HG03565 (cell line): ENCODE data around the gene RBM41.
"Not testable (repeated sequence)": the region's sequence is repeated elsewhere in the genome, so short reads cannot be mapped to it uniquely, and the experiment has no call there.

Source experiments
- ATAC-seq: cut with Tn5 transposase; IDR thresholded peaks from one replicate; pipeline ENCODE4 v1.9.1; 2021; ENCODE audit warnings: mild to moderate bottlenecking, moderate library complexity; ENCODE audit not compliant: unreplicated experiment

The RBM41 gene

DNA sequence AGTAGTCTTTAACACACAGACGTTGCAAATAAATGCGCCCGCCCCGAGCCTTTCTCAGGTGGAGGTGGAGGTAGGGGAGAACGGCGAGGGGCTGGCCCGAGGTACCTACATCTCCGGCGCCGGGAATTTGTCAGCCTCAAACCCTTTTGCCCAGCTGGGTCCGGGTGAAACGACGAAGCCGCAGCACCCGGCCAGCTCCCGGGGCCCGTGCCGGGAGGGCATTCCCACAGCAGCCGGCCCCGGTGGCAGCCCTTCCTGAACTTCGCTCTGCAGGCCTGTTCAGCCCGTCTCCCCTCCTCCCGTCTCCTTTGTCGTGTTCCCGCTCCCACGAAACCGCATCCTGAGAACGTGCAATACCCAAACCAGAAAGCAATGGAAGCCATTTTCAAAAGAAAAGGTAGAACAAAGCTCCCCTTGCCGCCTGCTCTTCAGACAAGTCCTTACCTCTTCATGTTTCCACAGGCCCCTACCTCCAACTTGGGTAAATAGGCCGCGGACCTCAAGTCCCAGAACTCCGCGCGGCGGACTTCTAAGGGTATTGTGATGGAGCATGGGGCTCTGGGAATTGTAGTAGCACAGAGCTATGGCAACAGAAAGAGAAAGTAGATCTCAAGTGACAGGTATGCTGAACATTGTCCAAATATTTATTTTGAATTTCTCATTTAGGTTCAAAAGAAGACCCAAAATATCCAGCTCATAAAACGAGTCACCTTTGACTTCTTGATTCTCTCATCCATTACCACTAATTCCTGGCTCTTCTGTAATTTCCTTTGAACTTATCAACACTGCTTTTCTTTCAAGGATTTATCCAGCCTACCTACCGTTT, at the start of gene RBM41:
Gene RBM41 (minus strand): TSS at position 501 of the 826 bp plus-strand sequence. CDS start 49 bp downstream, at position 452.
- peak; percentile 99 for ATAC-seq

GRCh38 chrX:107168257-107168656, 49.6 kb upstream of the RBM41 start:
- no peak for ATAC-seq

DNA sequence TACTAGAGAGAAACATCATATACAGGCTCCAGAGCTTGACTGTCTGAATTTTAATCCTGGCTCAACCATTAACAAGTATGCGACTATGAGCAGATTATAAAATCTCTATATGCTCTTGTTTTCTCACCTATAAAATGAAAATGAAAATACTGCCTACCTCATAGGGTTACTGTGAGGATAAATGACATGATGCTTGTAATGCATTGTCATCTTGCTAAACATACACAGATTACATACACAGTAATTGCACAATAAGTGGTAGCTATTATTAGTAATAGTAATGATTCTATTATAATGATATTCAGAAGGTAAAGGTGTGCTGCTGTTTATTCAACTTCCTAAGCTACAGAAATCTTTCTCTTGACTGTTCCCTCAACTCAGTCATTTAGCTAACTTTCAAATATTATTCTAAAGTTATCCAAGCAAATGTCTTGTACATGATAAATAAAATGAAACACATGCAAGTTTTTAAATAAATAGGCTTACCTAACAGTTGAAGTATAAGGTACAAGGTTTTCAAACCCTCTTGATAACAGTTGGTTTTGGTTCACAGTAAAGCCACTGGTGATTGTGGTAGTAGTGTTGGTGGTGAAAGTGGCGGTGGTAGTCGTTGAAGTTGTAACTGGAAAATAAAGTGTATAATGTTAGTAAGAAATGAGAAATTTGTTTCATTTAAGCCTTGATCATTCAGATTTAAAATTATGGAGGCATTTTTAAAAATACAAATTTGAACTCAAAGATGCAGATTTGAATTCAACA, 48.7 kb upstream of the RBM41 start:
- ATAC-seq, result no peak

- ATAC-seq, result not testable (repeated sequence)
Observed at GRCh38 chrX:107157618-107158017, 39.0 kb upstream of the RBM41 start.

- ATAC-seq, result not testable (repeated sequence)
Observed at GRCh38 chrX:107155621-107156430, 37.2 kb upstream of the RBM41 start.

GRCh38 chrX:107154787-107155620, 36.4 kb upstream of the RBM41 start:
- no peak for ATAC-seq

DNA sequence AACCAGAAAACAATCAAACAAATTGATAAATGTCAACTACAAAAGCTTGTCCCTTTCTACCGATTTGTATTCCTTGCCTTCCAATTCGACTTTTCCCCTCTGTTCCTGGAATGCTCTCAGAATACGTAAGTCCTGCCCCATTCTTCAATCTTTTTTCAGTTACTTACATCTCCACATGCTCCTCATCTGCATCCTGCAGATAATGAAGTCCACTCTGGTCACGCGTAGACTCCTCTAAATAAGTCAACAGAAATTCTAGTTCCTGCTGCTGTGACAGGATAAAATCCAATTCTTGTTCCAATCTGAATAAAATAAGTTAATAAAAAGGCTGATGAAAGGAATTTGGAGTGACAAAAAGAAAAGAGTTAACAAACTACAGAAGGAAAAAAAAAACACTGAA, 34.4 kb upstream of the RBM41 start:
- ATAC-seq, result no peak

- ATAC-seq, result no peak
Observed at GRCh38 chrX:107146670-107147069, 28.0 kb upstream of the RBM41 start.

DNA sequence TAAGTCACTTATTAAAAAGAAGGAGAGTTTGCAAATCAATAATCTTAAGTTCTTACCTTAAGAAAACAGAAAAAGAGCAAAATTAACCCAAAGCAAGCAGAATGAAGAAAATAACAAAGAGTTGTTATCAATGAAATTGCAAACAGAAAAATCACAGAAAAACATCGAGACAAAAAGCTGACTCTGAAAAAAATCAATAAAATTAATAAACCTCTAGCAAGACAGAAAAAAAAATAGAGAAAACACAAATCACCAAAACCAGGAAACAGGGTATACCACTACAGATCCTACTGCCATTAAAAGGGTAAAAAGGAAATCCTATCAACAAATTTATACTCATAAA, 17.3 kb upstream of the RBM41 start:
- no peak for ATAC-seq

DNA sequence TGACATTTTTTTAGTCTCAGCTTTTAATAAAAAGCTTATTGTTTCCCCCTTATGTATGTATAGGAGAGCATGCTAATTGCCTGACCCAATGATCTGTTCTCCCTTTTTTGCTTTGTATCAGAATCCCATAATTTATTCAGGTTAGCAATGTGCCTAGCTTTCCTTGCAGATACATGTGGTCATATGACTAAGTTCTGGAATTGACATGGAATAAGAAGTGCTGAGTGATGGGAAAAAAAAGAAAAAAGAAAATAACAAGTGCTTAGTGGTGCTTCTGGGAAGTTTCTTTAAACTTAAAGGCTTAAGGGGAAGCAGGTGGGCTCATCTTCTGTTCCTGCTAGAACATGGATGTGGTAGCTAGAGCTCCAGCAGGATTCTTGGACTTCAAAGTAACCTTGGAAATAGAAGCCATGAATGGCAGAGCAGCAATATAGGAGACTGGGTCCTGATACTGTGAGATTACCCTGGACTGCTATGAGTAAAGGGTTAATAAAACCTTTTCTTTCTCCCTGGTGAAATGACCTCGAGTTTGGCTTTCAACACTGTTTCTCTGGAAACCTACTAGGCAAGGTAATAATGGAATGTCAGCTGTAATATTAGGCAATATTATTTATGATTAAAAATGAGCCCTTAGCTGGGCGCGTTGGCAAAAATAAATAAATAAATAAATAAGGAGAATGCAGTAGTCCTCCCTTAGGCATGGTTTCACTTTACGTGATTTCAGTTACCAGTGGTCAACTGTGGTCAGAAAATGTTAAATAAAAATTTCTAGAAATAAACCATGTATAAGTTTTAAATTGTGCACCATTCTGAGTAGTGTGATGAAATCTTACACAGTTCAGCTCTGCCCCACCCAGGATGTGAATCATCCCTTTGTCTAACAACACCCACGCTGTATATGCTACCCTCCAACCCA, 16.7 kb upstream of the RBM41 start:
- no peak for ATAC-seq

DNA sequence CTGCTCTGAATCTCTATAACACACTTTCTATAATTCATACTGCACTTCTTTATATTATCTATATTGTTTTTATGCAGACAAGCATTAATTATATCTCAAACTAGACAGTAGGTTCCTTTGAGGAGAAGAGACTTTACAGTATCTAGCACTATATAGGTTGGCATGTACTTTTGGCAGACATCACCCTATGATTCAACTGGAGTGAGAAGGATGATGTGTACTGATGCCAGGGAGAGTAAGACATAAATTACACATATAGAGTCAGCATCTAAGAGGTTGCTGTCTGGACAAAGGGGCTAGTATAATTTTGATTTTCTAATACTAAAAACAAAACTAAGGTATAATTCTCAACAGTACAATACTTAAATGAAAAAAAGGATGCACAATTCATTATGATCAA, 5.1 kb upstream of the RBM41 start:
- no peak for ATAC-seq

DNA sequence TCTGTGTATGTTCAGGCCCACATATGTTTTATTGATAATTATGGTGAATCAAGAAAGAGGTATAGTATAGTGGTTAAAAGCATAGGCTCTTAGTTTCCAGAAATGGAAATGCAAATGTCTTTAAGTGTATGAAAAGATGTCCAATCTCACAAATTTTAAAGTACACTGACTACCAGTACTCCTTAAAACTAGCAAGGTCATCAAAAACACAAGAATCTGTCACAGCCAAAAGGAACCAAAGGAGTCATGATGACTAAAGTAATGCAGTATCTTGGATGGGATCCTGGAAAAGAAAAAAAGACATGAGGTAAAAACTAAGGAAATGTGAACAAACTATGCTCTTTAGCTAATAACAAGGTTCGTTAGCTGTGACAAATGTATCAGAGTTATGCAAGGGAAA, 661 bp upstream of the RBM41 start:
- ATAC-seq, result no peak

- ATAC-seq, result peak; percentile 7
Observed at GRCh38 chrX:107117993-107118321, 665 bp downstream of the RBM41 start.

- no peak for ATAC-seq
Observed at GRCh38 chrX:107107459-107107858, 11.2 kb downstream of the RBM41 start.

GRCh38 chrX:107102980-107103379, 15.6 kb downstream of the RBM41 start:
- no peak for ATAC-seq

- ATAC-seq, result no peak
Observed at GRCh38 chrX:107076158-107076557, 42.5 kb downstream of the RBM41 start.

DNA sequence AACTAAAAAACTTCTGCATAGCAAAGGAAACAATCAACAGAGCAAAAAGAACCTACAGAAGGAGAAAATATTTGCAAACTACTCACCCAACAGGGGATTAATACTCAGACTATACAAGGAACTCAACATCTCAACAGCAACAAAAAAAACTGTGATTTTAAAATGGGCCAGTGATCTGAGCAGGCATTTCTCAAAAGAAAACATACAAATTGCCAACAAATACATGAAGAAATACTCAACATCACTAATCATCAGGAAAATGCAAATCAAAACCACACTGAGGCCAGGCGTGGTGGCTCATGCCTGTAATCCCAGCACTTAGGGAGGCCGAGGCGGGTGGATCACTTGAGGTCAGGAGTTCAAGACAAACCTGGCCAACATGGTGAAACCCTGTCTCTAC, 60.9 kb downstream of the RBM41 start:
- ATAC-seq, result not testable (repeated sequence)

- no peak for ATAC-seq
Observed at GRCh38 chrX:107054978-107055377, 63.6 kb downstream of the RBM41 start.

GRCh38 chrX:107050195-107050709, 68.4 kb downstream of the RBM41 start:
- ATAC-seq, result no peak
